ENCODE results near the gene SLCO3A1. TPM values are rescaled to one million over a fixed set of nuclear protein-coding genes. Genes with fewer than 3 reads are reported as not detected.

SLCO3A1 gene
- total and polyA plus RNA-seq, 4 donors: 9.6 to 60.7 (median 34.4) TPM

DNA sequence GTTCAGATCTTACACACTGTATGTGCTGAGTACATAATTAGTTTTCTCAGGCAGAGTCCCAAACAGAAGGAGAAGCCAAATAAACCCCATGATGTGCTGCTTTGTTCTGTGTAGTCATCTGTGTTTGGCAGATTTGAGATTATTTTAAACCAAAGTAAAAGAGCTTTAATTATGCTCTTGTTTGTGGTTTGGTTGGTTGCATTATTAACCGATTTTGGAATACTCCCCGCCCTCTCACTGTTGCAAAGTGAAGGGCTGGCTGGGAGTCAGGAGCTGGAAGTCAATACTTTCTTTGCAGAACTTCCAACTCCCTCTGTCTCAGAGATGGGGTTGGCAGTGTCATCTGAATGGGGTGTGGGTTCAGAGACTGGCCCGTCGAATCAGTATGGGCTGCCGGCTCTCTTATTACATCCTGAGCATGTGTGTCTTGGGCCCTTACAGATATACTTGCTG is 34.4 kb downstream of the SLCO3A1 start:
- Histone ChIP-seq H3K27ac (ENCODE audit: low read depth in 1 of 2, low read length in 2 of 2) (no peak overlapping the region), H3K4me1 (ENCODE audit: control insufficient read depth in 1 of 2, insufficient read depth in 2 of 2, low read length in 2 of 2) (no peaks in the 10 kb centered on the region), H3K36me3 (ENCODE audit: control insufficient read depth in 1 of 2, insufficient read depth in 2 of 2, low read length in 1 of 2) (no peaks in the 10 kb centered on the region), H3K9me3 (ENCODE audit: control insufficient read depth, low read length) (no peaks in the 10 kb centered on the region), H3K27me3 (ENCODE audit: control insufficient read depth in 1 of 2, insufficient read depth in 2 of 2, low read length in 1 of 2) (no peaks in the 10 kb centered on the region), H3K4me3 (ENCODE audit: low read length in 2 of 2) (no peak overlapping the region)
- WGBS, 2 donors: 37 to 42% methylated on average over 5 of the region's 5 CpGs
- intact Hi-C loops (cut with DNase I): no loop called here
- DNase-seq (no peak), ATAC-seq (ENCODE audit: low FRiP score) (no peak)

DNA sequence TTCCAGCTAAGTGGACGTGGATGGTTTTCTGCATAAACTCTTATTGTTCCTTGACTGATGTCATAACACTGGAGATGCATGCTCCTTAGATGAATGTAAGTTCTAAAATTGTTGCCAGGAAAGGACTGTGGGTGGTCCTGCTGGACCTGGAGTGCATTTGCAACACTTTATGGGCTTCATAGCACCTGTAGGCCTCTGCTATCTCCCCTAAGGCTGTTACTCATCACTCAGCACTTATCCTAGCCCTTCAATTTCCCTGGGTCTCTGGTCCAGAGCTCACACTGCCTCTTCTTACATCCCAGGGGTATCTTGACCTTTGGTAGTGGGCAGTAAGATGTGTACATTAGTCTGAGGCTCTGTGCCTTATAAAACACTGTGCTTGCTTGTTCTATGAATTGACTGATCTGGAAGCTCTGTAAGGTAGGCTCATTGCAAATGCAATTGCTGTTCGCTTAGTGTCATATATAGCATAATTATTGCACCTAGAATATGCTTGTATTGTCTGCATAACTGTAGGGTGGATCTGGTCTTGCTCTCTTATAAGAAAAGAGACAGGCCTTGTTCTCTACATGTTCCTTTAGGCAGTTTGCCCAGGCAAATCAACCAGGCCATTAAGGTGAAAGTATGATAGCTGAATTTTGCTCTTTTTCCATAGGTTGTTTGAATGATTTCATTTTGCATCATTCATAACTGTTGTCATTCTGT is 35.8 kb downstream of the SLCO3A1 start:
- Histone ChIP-seq H3K36me3 (ENCODE audit: control insufficient read depth in 1 of 2, insufficient read depth in 2 of 2, low read length in 1 of 2) (no peaks in the 10 kb centered on the region), H3K27ac (ENCODE audit: low read depth in 1 of 2, low read length in 2 of 2) (no peak overlapping the region), H3K9me3 (ENCODE audit: control insufficient read depth, low read length) (no peaks in the 10 kb centered on the region), H3K4me3 (ENCODE audit: low read length in 2 of 2) (no peak overlapping the region), H3K27me3 (ENCODE audit: control insufficient read depth in 1 of 2, insufficient read depth in 2 of 2, low read length in 1 of 2) (no peaks in the 10 kb centered on the region), H3K4me1 (ENCODE audit: control insufficient read depth in 1 of 2, insufficient read depth in 2 of 2, low read length in 2 of 2) (no peaks in the 10 kb centered on the region)
- 89 to 93% methylated on average over 2 of the region's 2 CpGs for WGBS, 2 donors
- DNase-seq: no peak
- no peak for ATAC-seq (ENCODE audit: low FRiP score)
- intact Hi-C loops (cut with DNase I): no loop called here

- intact Hi-C loops (cut with DNase I): no loop called here
- no peaks in the 10 kb centered on the region for H3K9me3 ChIP-seq (ENCODE audit: control insufficient read depth, low read length)
- H3K4me3 ChIP-seq (ENCODE audit: low read length in 2 of 2): no peak overlapping the region
- H3K27me3 ChIP-seq (ENCODE audit: control insufficient read depth in 1 of 2, insufficient read depth in 2 of 2, low read length in 1 of 2): no peaks in the 10 kb centered on the region
- 85 to 86% methylated on average over 2 of the region's 2 CpGs for WGBS, 2 donors
- no peak overlapping the region for H3K27ac ChIP-seq (ENCODE audit: low read depth in 1 of 2, low read length in 2 of 2)
- no peaks in the 10 kb centered on the region for H3K4me1 ChIP-seq (ENCODE audit: control insufficient read depth in 1 of 2, insufficient read depth in 2 of 2, low read length in 2 of 2)
- ATAC-seq (ENCODE audit: low FRiP score) (no peak), DNase-seq (no peak)
- H3K36me3 ChIP-seq (ENCODE audit: control insufficient read depth in 1 of 2, insufficient read depth in 2 of 2, low read length in 1 of 2): no peaks in the 10 kb centered on the region
These were observed 37.1 kb downstream of the SLCO3A1 start for GRCh38 chr15:91890614-91891013.

GRCh38 chr15:91891101-91891500 is 37.6 kb downstream of the SLCO3A1 start:
- no peak for ATAC-seq (ENCODE audit: low FRiP score)
- no peak for DNase-seq
- Histone ChIP-seq H3K27ac (ENCODE audit: low read depth in 1 of 2, low read length in 2 of 2) (no peak overlapping the region), H3K4me1 (ENCODE audit: control insufficient read depth in 1 of 2, insufficient read depth in 2 of 2, low read length in 2 of 2) (no peaks in the 10 kb centered on the region), H3K4me3 (ENCODE audit: low read length in 2 of 2) (no peak overlapping the region), H3K27me3 (ENCODE audit: control insufficient read depth in 1 of 2, insufficient read depth in 2 of 2, low read length in 1 of 2) (no peaks in the 10 kb centered on the region), H3K36me3 (ENCODE audit: control insufficient read depth in 1 of 2, insufficient read depth in 2 of 2, low read length in 1 of 2) (no peaks in the 10 kb centered on the region), H3K9me3 (ENCODE audit: control insufficient read depth, low read length) (no peaks in the 10 kb centered on the region)
- WGBS, 2 donors: 97% methylated on average over 1 of the region's 1 CpG
- intact Hi-C loops (cut with DNase I): no loop called here

GRCh38 chr15:91891788-91892345 is 38.4 kb downstream of the SLCO3A1 start:
- Histone ChIP-seq H3K4me3 (ENCODE audit: low read length in 2 of 2) (no peak overlapping the region), H3K4me1 (ENCODE audit: control insufficient read depth in 1 of 2, insufficient read depth in 2 of 2, low read length in 2 of 2) (no peaks in the 10 kb centered on the region), H3K36me3 (ENCODE audit: control insufficient read depth in 1 of 2, insufficient read depth in 2 of 2, low read length in 1 of 2) (no peaks in the 10 kb centered on the region), H3K27me3 (ENCODE audit: control insufficient read depth in 1 of 2, insufficient read depth in 2 of 2, low read length in 1 of 2) (no peaks in the 10 kb centered on the region), H3K9me3 (ENCODE audit: control insufficient read depth, low read length) (no peaks in the 10 kb centered on the region), H3K27ac (ENCODE audit: low read depth in 1 of 2, low read length in 2 of 2) (no peak overlapping the region)
- no peak for ATAC-seq (ENCODE audit: low FRiP score)
- no peak for DNase-seq
- intact Hi-C loops (cut with DNase I): no loop called here
- WGBS, 2 donors: 92 to 94% methylated on average over 5 of the region's 5 CpGs

DNA sequence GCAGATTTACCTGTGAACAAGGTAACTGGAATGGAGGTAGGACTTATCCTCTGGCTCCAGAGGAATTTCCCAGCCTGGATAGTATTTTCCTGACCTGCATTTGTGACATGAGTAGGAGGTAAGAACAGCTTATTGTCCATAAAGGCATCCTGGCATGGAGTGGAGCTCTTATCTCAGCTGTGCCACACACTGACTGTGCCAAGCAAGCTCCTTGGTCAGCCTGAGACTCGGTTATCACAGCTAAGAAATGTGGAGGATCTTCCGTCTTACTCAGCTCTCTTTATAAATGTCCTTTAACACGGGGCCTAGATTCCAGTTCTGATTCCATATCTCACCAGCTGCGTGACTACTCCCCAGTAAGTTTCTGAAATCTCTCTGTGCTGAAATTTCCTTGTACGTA is 38.9 kb downstream of the SLCO3A1 start:
- Histone ChIP-seq H3K27ac (ENCODE audit: low read depth in 1 of 2, low read length in 2 of 2) (no peak overlapping the region), H3K9me3 (ENCODE audit: control insufficient read depth, low read length) (no peaks in the 10 kb centered on the region), H3K4me1 (ENCODE audit: control insufficient read depth in 1 of 2, insufficient read depth in 2 of 2, low read length in 2 of 2) (no peaks in the 10 kb centered on the region), H3K4me3 (ENCODE audit: low read length in 2 of 2) (no peak overlapping the region), H3K27me3 (ENCODE audit: control insufficient read depth in 1 of 2, insufficient read depth in 2 of 2, low read length in 1 of 2) (no peaks in the 10 kb centered on the region), H3K36me3 (ENCODE audit: control insufficient read depth in 1 of 2, insufficient read depth in 2 of 2, low read length in 1 of 2) (no peaks in the 10 kb centered on the region)
- no peak for ATAC-seq (ENCODE audit: low FRiP score)
- DNase-seq: no peak
- 42 to 44% methylated on average over 5 of the region's 5 CpGs for WGBS, 2 donors
- intact Hi-C loops (cut with DNase I): no loop called here

- intact Hi-C loops (cut with DNase I): no loop called here
- WGBS, 2 donors: 85 to 92% methylated on average over 5 of the region's 5 CpGs
- no peaks in the 10 kb centered on the region for H3K4me1 ChIP-seq (ENCODE audit: control insufficient read depth in 1 of 2, insufficient read depth in 2 of 2, low read length in 2 of 2)
These were observed 41.1 kb downstream of the SLCO3A1 start for GRCh38 chr15:91894606-91895005.

GRCh38 chr15:91895051-91895450 is 41.5 kb downstream of the SLCO3A1 start:
- H3K27me3 ChIP-seq (ENCODE audit: control insufficient read depth in 1 of 2, insufficient read depth in 2 of 2, low read length in 1 of 2): no peaks in the 10 kb centered on the region
- H3K4me3 ChIP-seq (ENCODE audit: low read length in 2 of 2): no peak overlapping the region
- ATAC-seq (ENCODE audit: low FRiP score): no peak
- DNase-seq: no peak
- no peaks in the 10 kb centered on the region for H3K36me3 ChIP-seq (ENCODE audit: control insufficient read depth in 1 of 2, insufficient read depth in 2 of 2, low read length in 1 of 2)
- H3K4me1 ChIP-seq (ENCODE audit: control insufficient read depth in 1 of 2, insufficient read depth in 2 of 2, low read length in 2 of 2): no peaks in the 10 kb centered on the region
- 99 to 100% methylated on average over 1 of the region's 1 CpG for WGBS, 2 donors
- intact Hi-C loops (cut with DNase I): no loop called here
- H3K9me3 ChIP-seq (ENCODE audit: control insufficient read depth, low read length): no peaks in the 10 kb centered on the region
- no peak overlapping the region for H3K27ac ChIP-seq (ENCODE audit: low read depth in 1 of 2, low read length in 2 of 2)

More at GRCh38 chr15:91894606-91895005, 41.1 kb downstream of the SLCO3A1 start:
- Histone ChIP-seq H3K36me3 (ENCODE audit: control insufficient read depth in 1 of 2, insufficient read depth in 2 of 2, low read length in 1 of 2) (no peaks in the 10 kb centered on the region), H3K9me3 (ENCODE audit: control insufficient read depth, low read length) (no peaks in the 10 kb centered on the region), H3K27ac (ENCODE audit: low read depth in 1 of 2, low read length in 2 of 2) (no peak overlapping the region), H3K4me3 (ENCODE audit: low read length in 2 of 2) (no peak overlapping the region), H3K27me3 (ENCODE audit: control insufficient read depth in 1 of 2, insufficient read depth in 2 of 2, low read length in 1 of 2) (no peaks in the 10 kb centered on the region)
- ATAC-seq (ENCODE audit: low FRiP score) (no peak), DNase-seq (no peak)

DNA sequence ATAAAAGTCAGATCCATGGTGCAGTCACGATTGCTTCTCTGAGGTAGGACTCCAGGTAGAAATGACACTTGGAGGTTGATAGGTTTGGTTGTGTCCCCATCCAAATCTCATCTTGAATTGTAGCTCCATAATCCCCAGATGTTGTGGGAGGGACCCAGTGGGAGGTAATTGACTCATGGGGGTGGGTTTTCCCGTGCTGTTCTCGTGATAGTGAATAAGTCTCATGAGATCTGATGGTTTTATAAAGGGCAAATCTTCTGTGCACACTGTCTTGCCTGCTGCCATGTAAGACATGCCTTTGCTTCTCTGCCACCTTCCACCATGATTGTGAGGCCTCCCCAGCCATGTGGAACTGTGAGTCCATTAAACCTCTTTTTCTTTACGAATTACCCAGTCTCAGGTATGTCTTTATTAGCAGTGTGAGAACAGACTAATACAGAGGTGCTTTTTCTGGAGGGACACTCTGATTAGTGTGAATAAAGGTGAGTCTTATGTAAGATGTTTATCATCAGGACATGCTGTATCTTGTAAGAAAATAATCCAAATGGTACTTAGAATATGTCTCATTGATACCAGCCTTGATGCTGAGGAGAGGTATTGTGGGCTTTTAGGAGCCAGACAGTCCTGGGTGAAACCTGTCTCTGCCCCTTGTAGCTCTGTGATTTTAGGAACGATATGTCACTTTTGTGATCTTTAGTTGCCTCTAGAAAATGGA is 43.0 kb downstream of the SLCO3A1 start:
- H3K27ac ChIP-seq (ENCODE audit: low read depth in 1 of 2, low read length in 2 of 2): no peak overlapping the region
- no peak for ATAC-seq (ENCODE audit: low FRiP score)
- H3K4me1 ChIP-seq (ENCODE audit: control insufficient read depth in 1 of 2, insufficient read depth in 2 of 2, low read length in 2 of 2): no peaks in the 10 kb centered on the region
- H3K4me3 ChIP-seq (ENCODE audit: low read length in 2 of 2): no peak overlapping the region
- no peaks in the 10 kb centered on the region for H3K9me3 ChIP-seq (ENCODE audit: control insufficient read depth, low read length)
- no peaks in the 10 kb centered on the region for H3K27me3 ChIP-seq (ENCODE audit: control insufficient read depth in 1 of 2, insufficient read depth in 2 of 2, low read length in 1 of 2)
- 87 to 91% methylated on average over 5 of the region's 5 CpGs for WGBS, 2 donors
- no peak for DNase-seq
- intact Hi-C loops (cut with DNase I): no loop called here
- H3K36me3 ChIP-seq (ENCODE audit: control insufficient read depth in 1 of 2, insufficient read depth in 2 of 2, low read length in 1 of 2): no peaks in the 10 kb centered on the region

Measured in aorta (tissue), 5 donors.